SK-N-SH (cell line): ENCODE results near the gene RAB21. TPM values are rescaled to one million over a fixed set of nuclear protein-coding genes. Genes with fewer than 3 reads are reported as not detected.

Experiments
- CTCF ChIA-PET: fragments of 300-600, 350-600 bp; formaldehyde crosslinking; extraction: SDS; loops from one replicate; lab custom pipeline; 2021; lab: Yijun Ruan, JAX
- POLR2A ChIA-PET: fragments of 350-600 bp; sonication (Branson Sonifier 250); formaldehyde crosslinking; extraction: SDS; loops from one replicate; lab custom pipeline; 2020; ENCODE audit warnings: antibody characterized with exemption, inconsistent platforms; lab: Yijun Ruan, JAX
- DNase-seq: peaks from one replicate; pipeline ENCODE4 v3.0.0; 2012
- H2AFZ ChIP-seq: fragments of 200-600 bp; sonication (generic); 2 replicates; pipeline ENCODE4 v1.8.1; 2016; ENCODE audit warnings: antibody characterized with exemption, mild to moderate bottlenecking, low read depth
- H3F3A ChIP-seq: fragments of 200-600 bp; sonication (generic); replicated peaks from 2 replicates; pipeline ENCODE3; 2016; ENCODE audit warnings: antibody characterized with exemption, mild to moderate bottlenecking; ENCODE audit not compliant: insufficient read depth
- H3K27ac ChIP-seq, 2 experiments: fragments of 200-500 bp in 1 of 2; fragments of 200-600 bp in 1 of 2; sonication (Bioruptor generic) in 1 of 2; sonication (generic), shearing (Covaris generic) in 1 of 2; 2 replicates each; pipeline versions ENCODE4 v1.5.1 to v1.6.1; 2014 to 2016; ENCODE audit warnings: low read depth in 2 of 2, inconsistent platforms in 1 of 2, low read length in 1 of 2, mild to moderate bottlenecking in 1 of 2, mixed read lengths in 1 of 2
- H3K27me3 ChIP-seq: fragments of 200-600 bp; sonication (generic), shearing (Covaris generic); 2 replicates; pipeline ENCODE4 v1.6.1; 2016; ENCODE audit warnings: mixed run types; ENCODE audit not compliant: insufficient read depth
- H3K36me3 ChIP-seq, 2 experiments: fragments of 200-500 bp in 1 of 2; fragments of 200-600 bp in 1 of 2; sonication (Bioruptor generic) in 1 of 2; sonication (generic) in 1 of 2; replicated peaks in 1 of 2; 2 replicates each; pipeline versions ENCODE3 to v1.5.1; 2014 to 2016; ENCODE audit warnings: low read length in 1 of 2, mild to moderate bottlenecking in 1 of 2; ENCODE audit not compliant: insufficient read depth in 2 of 2, control insufficient read depth in 1 of 2
- H3K4me1 ChIP-seq, 2 experiments: fragments of 200-500 bp in 1 of 2; fragments of 200-600 bp in 1 of 2; sonication (Bioruptor generic) in 1 of 2; sonication (generic), shearing (Covaris generic) in 1 of 2; 2 replicates each; pipeline versions ENCODE4 v1.5.1 to v1.6.1; 2014 to 2016; ENCODE audit warnings: low read depth in 1 of 2, low read length in 1 of 2, mixed run types in 1 of 2; ENCODE audit not compliant: insufficient read depth in 2 of 2, control insufficient read depth in 1 of 2
- H3K4me2 ChIP-seq: fragments of 200-600 bp; sonication (generic), shearing (Covaris generic); 2 replicates; pipeline ENCODE4 v1.6.1; 2017; ENCODE audit warnings: mixed run types
- H3K4me3 ChIP-seq, 2 experiments: fragments of 200-500 bp in 1 of 2; fragments of 200-600 bp in 1 of 2; sonication (Bioruptor generic) in 1 of 2; sonication (generic), shearing (Covaris generic) in 1 of 2; 2 replicates each; pipeline versions ENCODE4 v1.5.1 to v1.8.1; 2014 to 2016; ENCODE audit warnings: low read depth in 2 of 2, inconsistent platforms in 1 of 2, low read length in 1 of 2, mild to moderate bottlenecking in 1 of 2, mixed read lengths in 1 of 2, moderate library complexity in 1 of 2
- H3K79me2 ChIP-seq: fragments of 200-600 bp; sonication (generic); 2 replicates; pipeline ENCODE4 v1.8.1; 2017; ENCODE audit warnings: mild to moderate bottlenecking; ENCODE audit not compliant: insufficient read depth
- H3K9ac ChIP-seq: fragments of 200-600 bp; sonication (generic); 2 replicates; pipeline ENCODE4 v1.6.1; 2017; ENCODE audit warnings: mixed run types
- H3K9me2 ChIP-seq: fragments of 200-600 bp; sonication (generic); 2 replicates; pipeline ENCODE4 v1.6.1; 2017; ENCODE audit warnings: mixed run types
- H3K9me3 ChIP-seq: fragments of 200-600 bp; sonication (generic); 2 replicates; pipeline ENCODE4 v1.6.1; 2017; ENCODE audit warnings: mixed run types, mild to moderate bottlenecking, moderate library complexity
- H4K20me1 ChIP-seq: fragments of 200-600 bp; sonication (generic); 2 replicates; pipeline ENCODE4 v1.6.1; 2017; ENCODE audit warnings: mild to moderate bottlenecking, mixed run types; ENCODE audit not compliant: insufficient read depth
- CHD2 ChIP-seq: fragments of 150-350 bp; IDR thresholded peaks from 2 replicates; pipeline ENCODE4 v1.6.1; 2018; ENCODE audit warnings: low read length; ENCODE audit not compliant: partially characterized antibody
- EP300 ChIP-seq, 2 experiments: IDR thresholded peaks; 2 replicates each; pipeline versions ENCODE4 v1.4.0 to v1.6.1; 2012; ENCODE audit warnings: borderline replicate concordance in 1 of 2, low read depth in 1 of 2, low read length in 1 of 2
- FOSL2 ChIP-seq: IDR thresholded peaks from 2 replicates; pipeline ENCODE4 v1.4.0; 2012; ENCODE audit warnings: low read depth, mild to moderate bottlenecking, moderate library complexity, borderline replicate concordance
- JUND ChIP-seq: IDR thresholded peaks from 2 replicates; pipeline ENCODE4 v1.4.0; 2012
- NRF1 ChIP-seq: IDR thresholded peaks from 2 replicates; pipeline ENCODE4 v1.6.1; 2012; ENCODE audit warnings: low read depth, mild to moderate bottlenecking, low read length
- RFX5 ChIP-seq: IDR thresholded peaks from 2 replicates; pipeline ENCODE4 v1.6.1; 2012; ENCODE audit warnings: mild to moderate bottlenecking, improper control_type of control experiment, low read length
- RXRA ChIP-seq: IDR thresholded peaks from 2 replicates; pipeline ENCODE4 v1.4.0; 2012; ENCODE audit warnings: low read depth, mild to moderate bottlenecking, borderline replicate concordance
- YY1 ChIP-seq: IDR thresholded peaks from 2 replicates; pipeline ENCODE4 v1.4.0; 2012; ENCODE audit warnings: low read depth, mild to moderate bottlenecking
- WGBS: methylation state at CpG from one replicate; pipeline ENCODE4 v1.1.6; 2017; ENCODE audit warnings: low lambda C conversion rate; 5-methylcytosine and 5-hydroxymethylcytosine counted together
- polyA plus RNA-seq, 3 experiments: library from polyadenylated mRNA; depleted of rRNA; stranded (reverse); fragments of >200 nt; gene quantifications; 2 replicates each; pipeline ENCODE4 v1.2.3, GENCODE V29; 2012
- TF ChIP-seq, protein P1 (sequence below): fragments of 200-600 bp; sonication (generic); IDR thresholded peaks from 2 replicates; pipeline ENCODE4 v1.6.1; 2017; ENCODE audit warnings: antibody characterized with exemption, mild to moderate bottlenecking, moderate library complexity

RAB21 gene
- polyA plus RNA-seq, 1 of the 3 experiments (the other 2 are of a cell fraction) = 6.5 TPM

DNA sequence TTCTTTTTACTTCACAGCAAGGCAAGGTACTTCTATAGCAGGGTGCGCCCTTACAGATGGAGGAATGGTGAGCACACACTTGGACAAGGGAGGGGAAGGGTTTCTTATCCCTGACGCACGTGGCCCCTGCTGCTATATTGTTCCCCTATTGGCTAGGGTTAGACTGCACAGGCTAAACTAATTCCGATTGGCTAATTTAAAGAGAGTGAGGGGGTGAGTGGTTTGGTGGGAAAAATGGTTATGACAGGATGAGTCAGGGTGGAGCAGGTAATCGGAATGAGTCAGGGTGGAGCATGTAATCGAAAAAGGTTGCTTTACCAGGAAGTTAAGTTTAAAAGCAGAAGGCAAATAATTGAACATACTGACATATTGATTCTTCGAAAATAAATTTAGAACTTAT lies 23.7 kb upstream of the RAB21 start:
- H3K4me1 ChIP-seq = no peaks in the 10 kb centered on the region
- TF ChIP-seq CHD2 = no peak
- no peak for TF ChIP-seq EP300 (IDR thresholded peaks at IDR 0.05; ENCODE audit: borderline replicate concordance in 1 of 2, low read depth in 1 of 2, low read length in 1 of 2)
- no peak for TF ChIP-seq NRF1
- TF ChIP-seq, all 33 proteins: peak for 0
- ChIA-PET POLR2A (no interaction called here), CTCF (interaction anchor here (1.8 kb wide), 1 partner anchor 16 kb away, joined by 4 read pairs; no protein-coding TSS in a partner anchor)
- Histone ChIP-seq H3K79me2 (no peaks in the 10 kb centered on the region), H3K27ac (peak overlapping the region in 1 of 2 experiments; percentile 65; a peak in 2 of 4 replicates), H3K9me3 (no peaks in the 10 kb centered on the region), H3K4me3 (no peak overlapping the region), H3K4me2 (no peak overlapping the region), H3F3A (peaks cover 4% of the 10 kb centered on the region), H3K36me3 (no peaks in the 10 kb centered on the region), H3K27me3 (no peaks in the 10 kb centered on the region), H3K9ac (no peak overlapping the region; the same call in 1 of the 2 replicates), H3K9me2 (no peaks in the 10 kb centered on the region), H2AFZ (peak overlapping the region; percentile 74; the same call in 1 of the 2 replicates), H4K20me1 (no peaks in the 10 kb centered on the region)
- DNase-seq = no peak
- 71% methylated on average over 7 of the region's 7 CpGs for WGBS

DNA sequence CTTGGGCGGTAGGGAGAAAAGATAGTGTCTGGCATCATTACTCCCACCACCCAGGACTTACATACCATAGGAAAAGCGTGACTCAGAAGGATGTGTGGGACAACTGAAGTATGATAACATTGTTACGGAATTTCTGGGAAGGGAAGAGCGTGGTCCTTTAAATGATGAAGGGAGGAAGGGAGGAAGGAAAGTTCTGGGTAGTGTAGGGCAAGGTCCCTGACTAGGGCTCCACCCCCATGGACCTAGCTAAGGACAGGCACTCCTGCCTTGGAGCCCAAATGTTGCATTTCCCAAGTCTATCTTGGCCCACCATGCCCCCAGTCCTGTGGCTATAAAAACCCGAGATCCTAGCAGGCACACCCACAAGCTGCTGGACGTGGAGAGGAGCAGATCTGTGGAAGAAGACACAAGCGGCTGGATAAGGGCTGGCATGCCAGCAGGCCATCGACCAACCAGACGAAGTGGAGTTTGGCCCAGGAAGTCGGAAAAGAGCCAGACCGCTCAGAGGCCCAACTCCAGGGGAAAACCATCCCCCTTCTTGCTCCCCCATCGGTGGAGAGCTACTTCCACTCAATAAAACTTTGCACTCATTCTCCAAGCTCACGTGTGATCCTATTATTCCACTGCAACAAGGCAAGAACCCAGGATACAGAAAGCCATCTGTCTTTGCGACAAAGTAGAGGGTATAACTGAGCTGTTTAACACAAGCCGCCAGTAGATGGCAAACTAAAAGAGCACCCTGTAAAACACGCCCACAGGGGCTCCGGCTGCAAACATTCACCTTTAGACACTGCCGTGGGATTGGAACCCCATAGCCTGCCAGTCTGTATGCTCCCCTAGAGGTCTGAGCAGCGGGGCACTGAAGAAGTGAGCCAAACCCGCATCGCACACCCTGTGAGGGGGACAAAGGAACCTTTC lies 23.0 kb upstream of the RAB21 start:
- H3K27me3 ChIP-seq = no peaks in the 10 kb centered on the region
- peak overlapping the region in 1 of 2 experiments; percentile 65; a peak in 2 of 4 replicates for H3K27ac ChIP-seq
- H3F3A ChIP-seq = peaks cover 4% of the 10 kb centered on the region
- peak overlapping the region; percentile 74; the same call in 1 of the 2 replicates for H2AFZ ChIP-seq
- no peaks in the 10 kb centered on the region for H3K79me2 ChIP-seq
- no peak overlapping the region for H3K4me3 ChIP-seq
- no peaks in the 10 kb centered on the region for H3K36me3 ChIP-seq
- no peak for DNase-seq
- CTCF ChIA-PET = interaction anchor here (1.8 kb wide), 1 partner anchor 15 kb away, joined by 4 read pairs; no protein-coding TSS in a partner anchor
- H3K9ac ChIP-seq = no peak overlapping the region; the same call in 1 of the 2 replicates
- POLR2A ChIA-PET = no interaction called here
- no peak overlapping the region for H3K4me2 ChIP-seq
- no peaks in the 10 kb centered on the region for H4K20me1 ChIP-seq
- no peaks in the 10 kb centered on the region for H3K9me3 ChIP-seq
- H3K4me1 ChIP-seq = no peaks in the 10 kb centered on the region
- WGBS = 87% methylated on average over 21 of the region's 21 CpGs
- TF ChIP-seq RXRA = no peak
- peak; percentile 9; the same call in 1 of the 2 replicates for TF ChIP-seq FOSL2
- H3K9me2 ChIP-seq = no peaks in the 10 kb centered on the region

DNA sequence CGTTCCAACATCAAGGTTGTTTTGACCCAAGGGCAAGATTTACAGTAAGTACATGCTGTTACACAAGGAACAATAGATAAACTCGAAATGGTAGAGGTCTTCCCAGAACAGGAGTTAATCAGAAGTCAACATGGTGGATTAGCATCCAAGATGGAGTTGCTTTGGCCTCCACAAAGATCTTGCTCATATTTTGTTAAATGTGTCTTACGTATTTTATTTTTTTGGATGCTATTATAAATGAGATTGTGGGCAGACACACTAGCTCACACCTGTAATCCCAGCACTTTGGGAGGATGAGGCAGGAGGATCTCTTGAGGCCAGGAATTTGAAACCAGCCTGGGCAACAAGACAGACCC lies 22.3 kb upstream of the RAB21 start:
- Histone ChIP-seq H4K20me1 (no peaks in the 10 kb centered on the region), H3K36me3 (no peaks in the 10 kb centered on the region), H3K4me1 (no peaks in the 10 kb centered on the region), H3F3A (peaks cover 4% of the 10 kb centered on the region), H3K27me3 (no peaks in the 10 kb centered on the region), H3K79me2 (no peaks in the 10 kb centered on the region), H2AFZ (0 out of 2 replicates have a peak overlapping the region, but pooled peaks have one; percentile 74), H3K9me2 (no peaks in the 10 kb centered on the region), H3K4me3 (no peak overlapping the region), H3K27ac (no peak overlapping the region), H3K4me2 (no peak overlapping the region), H3K9ac (no peak overlapping the region), H3K9me3 (no peaks in the 10 kb centered on the region)
- WGBS = 63% methylated on average over 3 of the region's 3 CpGs
- TF ChIP-seq, protein P1, sequence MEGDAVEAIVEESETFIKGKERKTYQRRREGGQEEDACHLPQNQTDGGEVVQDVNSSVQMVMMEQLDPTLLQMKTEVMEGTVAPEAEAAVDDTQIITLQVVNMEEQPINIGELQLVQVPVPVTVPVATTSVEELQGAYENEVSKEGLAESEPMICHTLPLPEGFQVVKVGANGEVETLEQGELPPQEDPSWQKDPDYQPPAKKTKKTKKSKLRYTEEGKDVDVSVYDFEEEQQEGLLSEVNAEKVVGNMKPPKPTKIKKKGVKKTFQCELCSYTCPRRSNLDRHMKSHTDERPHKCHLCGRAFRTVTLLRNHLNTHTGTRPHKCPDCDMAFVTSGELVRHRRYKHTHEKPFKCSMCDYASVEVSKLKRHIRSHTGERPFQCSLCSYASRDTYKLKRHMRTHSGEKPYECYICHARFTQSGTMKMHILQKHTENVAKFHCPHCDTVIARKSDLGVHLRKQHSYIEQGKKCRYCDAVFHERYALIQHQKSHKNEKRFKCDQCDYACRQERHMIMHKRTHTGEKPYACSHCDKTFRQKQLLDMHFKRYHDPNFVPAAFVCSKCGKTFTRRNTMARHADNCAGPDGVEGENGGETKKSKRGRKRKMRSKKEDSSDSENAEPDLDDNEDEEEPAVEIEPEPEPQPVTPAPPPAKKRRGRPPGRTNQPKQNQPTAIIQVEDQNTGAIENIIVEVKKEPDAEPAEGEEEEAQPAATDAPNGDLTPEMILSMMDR = no peak
- TF ChIP-seq RXRA (no peak), YY1 (no peak), JUND (no peak), RFX5 (no peak)
- ChIA-PET POLR2A (no interaction called here), CTCF (no interaction called here)
- DNase-seq = no peak
